Measurements from ENCODE around the gene MACC1.

DNA sequence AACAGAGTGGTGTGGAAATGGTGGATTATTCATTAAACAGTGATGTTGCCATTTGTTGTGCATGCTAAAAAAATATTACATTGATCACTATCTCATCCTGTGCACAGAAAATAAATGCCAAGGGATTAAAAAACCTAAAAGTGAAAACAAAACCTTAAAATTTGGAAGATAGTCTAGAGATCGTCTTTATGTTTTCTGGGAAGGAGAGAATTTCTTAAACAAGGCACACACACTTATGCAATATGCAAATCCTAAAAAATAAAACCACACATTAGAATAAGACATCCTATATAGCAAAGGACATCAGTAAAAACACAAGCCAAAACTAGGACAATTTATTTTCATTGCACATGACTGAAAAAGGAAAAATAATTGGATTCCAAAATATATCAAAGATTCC, 54.5 kb downstream of the MACC1 start:
- TF ChIP-seq ZNF395 (CRISPR knock-in tag; IDR thresholded peaks at IDR 0.05) (no peak), CEBPB (tag; IDR thresholded peaks at IDR 0.05) (no peak), TCFL5 (CRISPR knock-in tag; conservative IDR thresholded peaks at IDR 0.05) (no peak), ESRRA (IDR thresholded peaks at IDR 0.05; ENCODE audit: borderline replicate concordance, low read depth) (no peak), NCOR1 (IDR thresholded peaks at IDR 0.05) (no peak), ZNF133 (CRISPR knock-in tag; IDR thresholded peaks at IDR 0.05) (no peak)
- TF ChIP-seq, protein P1, sequence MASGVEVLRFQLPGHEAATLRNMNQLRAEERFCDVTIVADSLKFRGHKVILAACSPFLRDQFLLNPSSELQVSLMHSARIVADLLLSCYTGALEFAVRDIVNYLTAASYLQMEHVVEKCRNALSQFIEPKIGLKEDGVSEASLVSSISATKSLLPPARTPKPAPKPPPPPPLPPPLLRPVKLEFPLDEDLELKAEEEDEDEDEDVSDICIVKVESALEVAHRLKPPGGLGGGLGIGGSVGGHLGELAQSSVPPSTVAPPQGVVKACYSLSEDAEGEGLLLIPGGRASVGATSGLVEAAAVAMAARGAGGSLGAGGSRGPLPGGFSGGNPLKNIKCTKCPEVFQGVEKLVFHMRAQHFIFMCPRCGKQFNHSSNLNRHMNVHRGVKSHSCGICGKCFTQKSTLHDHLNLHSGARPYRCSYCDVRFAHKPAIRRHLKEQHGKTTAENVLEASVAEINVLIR (CRISPR knock-in tag; IDR thresholded peaks at IDR 0.05): no peak
- TF ChIP-seq, protein P2, sequence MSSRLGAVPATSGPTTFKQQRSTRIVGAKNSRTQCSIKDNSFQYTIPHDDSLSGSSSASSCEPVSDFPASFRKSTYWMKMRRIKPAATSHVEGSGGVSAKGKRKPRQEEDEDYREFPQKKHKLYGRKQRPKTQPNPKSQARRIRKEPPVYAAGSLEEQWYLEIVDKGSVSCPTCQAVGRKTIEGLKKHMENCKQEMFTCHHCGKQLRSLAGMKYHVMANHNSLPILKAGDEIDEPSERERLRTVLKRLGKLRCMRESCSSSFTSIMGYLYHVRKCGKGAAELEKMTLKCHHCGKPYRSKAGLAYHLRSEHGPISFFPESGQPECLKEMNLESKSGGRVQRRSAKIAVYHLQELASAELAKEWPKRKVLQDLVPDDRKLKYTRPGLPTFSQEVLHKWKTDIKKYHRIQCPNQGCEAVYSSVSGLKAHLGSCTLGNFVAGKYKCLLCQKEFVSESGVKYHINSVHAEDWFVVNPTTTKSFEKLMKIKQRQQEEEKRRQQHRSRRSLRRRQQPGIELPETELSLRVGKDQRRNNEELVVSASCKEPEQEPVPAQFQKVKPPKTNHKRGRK (tag; IDR thresholded peaks at IDR 0.05): no peak
